ENCODE results near the gene UTP18. TPM values are rescaled to one million over a fixed set of nuclear protein-coding genes. Genes with fewer than 3 reads are reported as not detected.

UTP18 gene
- total and polyA plus RNA-seq, 2 donors (not counting 1 experiment from before 2014, with no cell fraction given) = 27.9 to 29.2 TPM

- TF ChIP-seq EZH2 (IDR thresholded peaks at IDR 0.05; ENCODE audit: low read length, missing control alignments) (no peak), CTCF (conservative IDR thresholded peaks at IDR 0.05 in 1 of 2, IDR thresholded peaks at IDR 0.05 in 1 of 2; ENCODE audit: low read depth in 1 of 2, low read length in 2 of 2) (no peak)
- Histone ChIP-seq H3K9ac (ENCODE audit: insufficient read depth, low read length) (no peak overlapping the region), H3K4me3 (replicated peaks in 1 of 4; ENCODE audit: control extremely low read depth in 1 of 4, insufficient read depth in 1 of 4, low read depth in 3 of 4, low read length in 4 of 4) (no peak overlapping the region), H3K27ac (ENCODE audit: insufficient read depth, low read length) (no peak overlapping the region), H3K4me1 (ENCODE audit: control insufficient read depth, extremely low read depth, insufficient read depth, low read length) (no peaks in the 10 kb centered on the region), H4K20me1 (ENCODE audit: control insufficient read depth, extremely low read depth, insufficient read depth, low read length) (no peaks in the 10 kb centered on the region), H3K4me2 (ENCODE audit: extremely low read depth, insufficient read depth, low read length) (no peak overlapping the region), H3K9me3 (ENCODE audit: control insufficient read depth, insufficient read depth, low read depth, low read length) (no peaks in the 10 kb centered on the region), H2AFZ (ENCODE audit: low read length) (no peak overlapping the region), H3K79me2 (ENCODE audit: control insufficient read depth, insufficient read depth, low read length) (no peaks in the 10 kb centered on the region), H3K36me3 (ENCODE audit: control insufficient read depth, insufficient read depth, low read length) (no peaks in the 10 kb centered on the region), H3K27me3 (ENCODE audit: control insufficient read depth, insufficient read depth, low read length) (no peaks in the 10 kb centered on the region)
- DNase-seq (ENCODE audit: low read depth in 2 of 2) = no peak
Measured at GRCh38 chr17:51335006-51335590, 74.8 kb downstream of the UTP18 start.

GRCh38 chr17:51335883-51336822 lies 75.8 kb downstream of the UTP18 start:
- Histone ChIP-seq H3K4me1 (ENCODE audit: control insufficient read depth, extremely low read depth, insufficient read depth, low read length) (no peaks in the 10 kb centered on the region), H3K27me3 (ENCODE audit: control insufficient read depth, insufficient read depth, low read length) (no peaks in the 10 kb centered on the region), H3K9me3 (ENCODE audit: control insufficient read depth, insufficient read depth, low read depth, low read length) (no peaks in the 10 kb centered on the region), H3K27ac (ENCODE audit: insufficient read depth, low read length) (no peak overlapping the region), H3K36me3 (ENCODE audit: control insufficient read depth, insufficient read depth, low read length) (no peaks in the 10 kb centered on the region), H3K4me3 (replicated peaks in 1 of 4; ENCODE audit: control extremely low read depth in 1 of 4, insufficient read depth in 1 of 4, low read depth in 3 of 4, low read length in 4 of 4) (no peak overlapping the region), H3K4me2 (ENCODE audit: extremely low read depth, insufficient read depth, low read length) (no peak overlapping the region), H3K9ac (ENCODE audit: insufficient read depth, low read length) (no peak overlapping the region), H2AFZ (ENCODE audit: low read length) (no peak overlapping the region), H3K79me2 (ENCODE audit: control insufficient read depth, insufficient read depth, low read length) (no peaks in the 10 kb centered on the region), H4K20me1 (ENCODE audit: control insufficient read depth, extremely low read depth, insufficient read depth, low read length) (no peaks in the 10 kb centered on the region)
- DNase-seq (ENCODE audit: low read depth in 2 of 2) = no peak
- TF ChIP-seq EZH2 (IDR thresholded peaks at IDR 0.05; ENCODE audit: low read length, missing control alignments) (no peak), CTCF (conservative IDR thresholded peaks at IDR 0.05 in 1 of 2, IDR thresholded peaks at IDR 0.05 in 1 of 2; ENCODE audit: low read depth in 1 of 2, low read length in 2 of 2) (no peak)

GRCh38 chr17:51341457-51341856 lies 81.1 kb downstream of the UTP18 start:
- H4K20me1 ChIP-seq (ENCODE audit: control insufficient read depth, extremely low read depth, insufficient read depth, low read length) = no peaks in the 10 kb centered on the region
- H3K27ac ChIP-seq (ENCODE audit: insufficient read depth, low read length) = no peak overlapping the region
- no peaks in the 10 kb centered on the region for H3K9me3 ChIP-seq (ENCODE audit: control insufficient read depth, insufficient read depth, low read depth, low read length)
- no peak for TF ChIP-seq CTCF (conservative IDR thresholded peaks at IDR 0.05 in 1 of 2, IDR thresholded peaks at IDR 0.05 in 1 of 2; ENCODE audit: low read depth in 1 of 2, low read length in 2 of 2)
- TF ChIP-seq EZH2 (IDR thresholded peaks at IDR 0.05; ENCODE audit: low read length, missing control alignments) = no peak
- H3K4me2 ChIP-seq (ENCODE audit: extremely low read depth, insufficient read depth, low read length) = no peak overlapping the region
- H3K9ac ChIP-seq (ENCODE audit: insufficient read depth, low read length) = no peak overlapping the region
- no peaks in the 10 kb centered on the region for H3K4me1 ChIP-seq (ENCODE audit: control insufficient read depth, extremely low read depth, insufficient read depth, low read length)
- H3K4me3 ChIP-seq (replicated peaks in 1 of 4; ENCODE audit: control extremely low read depth in 1 of 4, insufficient read depth in 1 of 4, low read depth in 3 of 4, low read length in 4 of 4) = no peak overlapping the region
- H3K27me3 ChIP-seq (ENCODE audit: control insufficient read depth, insufficient read depth, low read length) = no peaks in the 10 kb centered on the region
- no peak for DNase-seq (ENCODE audit: low read depth in 2 of 2)
- no peaks in the 10 kb centered on the region for H3K36me3 ChIP-seq (ENCODE audit: control insufficient read depth, insufficient read depth, low read length)
- no peak overlapping the region for H2AFZ ChIP-seq (ENCODE audit: low read length)
- no peaks in the 10 kb centered on the region for H3K79me2 ChIP-seq (ENCODE audit: control insufficient read depth, insufficient read depth, low read length)
